ENCODE results near the gene IL2RA.

- TF ChIP-seq CTCF (IDR thresholded peaks at IDR 0.05) = no peak
- no peak for TF ChIP-seq POLR2A (IDR thresholded peaks at IDR 0.05)
Measured at GRCh38 chr10:6069081-6069931, 7.1 kb upstream of the IL2RA start.
